Prostate gland (tissue), 2 donors: Measurements from ENCODE around the gene CRHBP. TPM values are rescaled to one million over a fixed set of nuclear protein-coding genes. Genes with fewer than 3 reads are reported as not detected.

Experiments used
- DNase-seq: peaks from one replicate; pipeline ENCODE4 v3.0.0-alpha.2; 2019; ENCODE audit warnings: low spot score
- H3K27ac ChIP-seq, 2 donors: fragments of 200-600 bp; sonication (generic); 2 replicates each; pipeline ENCODE4 v1.5.1; 2017 to 2019
- H3K27me3 ChIP-seq: fragments of 200-600 bp; sonication (generic); replicated peaks from 2 replicates; pipeline ENCODE4 v1.5.1; 2019; ENCODE audit not compliant: insufficient read depth
- H3K36me3 ChIP-seq, 2 donors: fragments of 200-600 bp; sonication (generic); 1 replicate in 1 of 2; 2 replicates in 1 of 2; pipeline versions ENCODE4 v1.5.1 to v1.8.1; 2017 to 2019
- H3K4me1 ChIP-seq: fragments of 200-600 bp; sonication (generic); replicated peaks from 2 replicates; pipeline ENCODE4 v1.5.1; 2019
- H3K4me3 ChIP-seq, 2 donors: fragments of 200-600 bp; sonication (generic); 2 replicates each; pipeline ENCODE4 v1.5.1; 2017 to 2019
- H3K9me3 ChIP-seq: fragments of 200-600 bp; sonication (generic); 2 replicates; pipeline ENCODE4 v1.5.1; 2017
- POLR2A ChIP-seq: fragments of 450-650 bp; IDR thresholded peaks from one replicate; pipeline ENCODE4 v1.6.1; 2016; ENCODE audit warnings: antibody characterized with exemption, mild to moderate bottlenecking
- POLR2AphosphoS5 ChIP-seq: sonication (generic); formaldehyde crosslinking; IDR thresholded peaks from one replicate; pipeline ENCODE4 v1.6.1; 2017; ENCODE audit warnings: antibody characterized with exemption
- WGBS: methylation state at CpG from one replicate; pipeline ENCODE4 v1.1.5; 2018; 5-methylcytosine and 5-hydroxymethylcytosine counted together
- intact Hi-C: fragments of 100-400 bp; cut with DNase I; formaldehyde crosslinking; loops from one replicate; pipeline ENCODE4 v1.14.2; 2022
- total RNA-seq, 2 donors: library from RNA; depleted of rRNA; stranded (reverse); fragments of >200 nt; gene quantifications; one replicate each; pipeline ENCODE4 v1.1.0, GENCODE V29; 2016
- TF ChIP-seq, protein P1 (sequence below), 4 experiments: fragments of 200-600 bp in 2 of 4; fragments of 450-650 bp in 2 of 4; sonication (generic) in 2 of 4; IDR thresholded peaks; 1 replicate in 3 of 4; 2 replicates in 1 of 4; pipeline ENCODE4 v1.5.1; 2016 to 2019; ENCODE audit warnings: antibody characterized with exemption in 4 of 4, mild to moderate bottlenecking in 2 of 4, moderate library complexity in 2 of 4

CRHBP gene
- total RNA-seq, 2 donors from 2014 or later, result 0.91 to 5.0 TPM

DNA sequence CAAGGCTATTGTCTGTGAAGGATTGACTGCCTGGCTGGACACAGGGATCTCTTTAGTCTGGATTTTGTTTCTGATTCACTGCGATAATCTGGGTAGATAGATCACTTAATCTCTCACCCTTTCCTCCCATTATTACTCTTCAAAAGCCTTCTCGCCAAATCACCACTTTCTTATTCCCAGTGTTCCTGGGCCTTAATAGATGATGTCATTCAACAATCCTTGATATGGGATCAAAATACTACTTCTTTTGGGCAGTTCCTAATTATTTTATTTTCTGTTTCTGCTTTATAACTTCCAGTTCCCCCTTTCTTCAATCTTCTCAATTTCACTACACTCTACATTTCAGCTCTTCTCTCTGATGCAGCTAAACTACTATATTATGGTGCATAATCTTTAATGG lies 6.8 kb upstream of the CRHBP start:
- H3K4me3 ChIP-seq, result no peak overlapping the region
- H3K27me3 ChIP-seq, result no peaks in the 10 kb centered on the region
- WGBS, result 86% methylated on average over 2 of the region's 2 CpGs
- H3K9me3 ChIP-seq, result no peaks in the 10 kb centered on the region
- DNase-seq, result no peak
- no peaks in the 10 kb centered on the region for H3K36me3 ChIP-seq
- H3K27ac ChIP-seq, result no peak overlapping the region
- H3K4me1 ChIP-seq, result no peaks in the 10 kb centered on the region
- no peak for TF ChIP-seq POLR2A
- TF ChIP-seq POLR2AphosphoS5, result no peak
- TF ChIP-seq, protein P1, sequence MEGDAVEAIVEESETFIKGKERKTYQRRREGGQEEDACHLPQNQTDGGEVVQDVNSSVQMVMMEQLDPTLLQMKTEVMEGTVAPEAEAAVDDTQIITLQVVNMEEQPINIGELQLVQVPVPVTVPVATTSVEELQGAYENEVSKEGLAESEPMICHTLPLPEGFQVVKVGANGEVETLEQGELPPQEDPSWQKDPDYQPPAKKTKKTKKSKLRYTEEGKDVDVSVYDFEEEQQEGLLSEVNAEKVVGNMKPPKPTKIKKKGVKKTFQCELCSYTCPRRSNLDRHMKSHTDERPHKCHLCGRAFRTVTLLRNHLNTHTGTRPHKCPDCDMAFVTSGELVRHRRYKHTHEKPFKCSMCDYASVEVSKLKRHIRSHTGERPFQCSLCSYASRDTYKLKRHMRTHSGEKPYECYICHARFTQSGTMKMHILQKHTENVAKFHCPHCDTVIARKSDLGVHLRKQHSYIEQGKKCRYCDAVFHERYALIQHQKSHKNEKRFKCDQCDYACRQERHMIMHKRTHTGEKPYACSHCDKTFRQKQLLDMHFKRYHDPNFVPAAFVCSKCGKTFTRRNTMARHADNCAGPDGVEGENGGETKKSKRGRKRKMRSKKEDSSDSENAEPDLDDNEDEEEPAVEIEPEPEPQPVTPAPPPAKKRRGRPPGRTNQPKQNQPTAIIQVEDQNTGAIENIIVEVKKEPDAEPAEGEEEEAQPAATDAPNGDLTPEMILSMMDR (IDR thresholded peaks at IDR 0.05), result no peak
- intact Hi-C loops, result no loop called here

DNA sequence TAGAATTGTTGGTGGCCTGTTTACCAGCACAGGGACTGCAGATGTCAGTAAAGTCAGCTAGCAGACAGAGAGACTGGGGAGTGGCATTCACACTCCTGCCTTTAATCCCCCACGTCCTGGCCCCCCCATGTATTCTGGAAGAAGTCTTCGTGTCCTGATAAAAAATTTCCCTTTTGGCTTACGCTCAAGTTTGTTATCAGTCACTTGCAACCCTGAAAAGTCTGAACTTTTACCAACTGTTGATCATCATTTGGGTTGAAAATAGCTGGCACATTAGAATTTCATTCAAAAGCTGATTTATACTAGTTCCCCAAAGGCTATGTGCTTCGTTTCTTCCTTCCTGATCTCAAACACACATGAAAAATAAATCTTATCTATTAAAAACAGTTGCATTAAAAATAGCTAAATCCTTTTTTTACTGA lies 5.8 kb upstream of the CRHBP start:
- no peak for DNase-seq
- intact Hi-C loops, result no loop called here
- H3K36me3 ChIP-seq, result no peaks in the 10 kb centered on the region
- H3K4me3 ChIP-seq, result no peak overlapping the region
- WGBS, result 45% methylated on average over 4 of the region's 4 CpGs
- H3K9me3 ChIP-seq, result no peaks in the 10 kb centered on the region
- no peaks in the 10 kb centered on the region for H3K27me3 ChIP-seq
- TF ChIP-seq POLR2A (no peak), POLR2AphosphoS5 (no peak)
- TF ChIP-seq, protein P1 (IDR thresholded peaks at IDR 0.05), result no peak
- no peak overlapping the region for H3K27ac ChIP-seq
- no peaks in the 10 kb centered on the region for H3K4me1 ChIP-seq

DNA sequence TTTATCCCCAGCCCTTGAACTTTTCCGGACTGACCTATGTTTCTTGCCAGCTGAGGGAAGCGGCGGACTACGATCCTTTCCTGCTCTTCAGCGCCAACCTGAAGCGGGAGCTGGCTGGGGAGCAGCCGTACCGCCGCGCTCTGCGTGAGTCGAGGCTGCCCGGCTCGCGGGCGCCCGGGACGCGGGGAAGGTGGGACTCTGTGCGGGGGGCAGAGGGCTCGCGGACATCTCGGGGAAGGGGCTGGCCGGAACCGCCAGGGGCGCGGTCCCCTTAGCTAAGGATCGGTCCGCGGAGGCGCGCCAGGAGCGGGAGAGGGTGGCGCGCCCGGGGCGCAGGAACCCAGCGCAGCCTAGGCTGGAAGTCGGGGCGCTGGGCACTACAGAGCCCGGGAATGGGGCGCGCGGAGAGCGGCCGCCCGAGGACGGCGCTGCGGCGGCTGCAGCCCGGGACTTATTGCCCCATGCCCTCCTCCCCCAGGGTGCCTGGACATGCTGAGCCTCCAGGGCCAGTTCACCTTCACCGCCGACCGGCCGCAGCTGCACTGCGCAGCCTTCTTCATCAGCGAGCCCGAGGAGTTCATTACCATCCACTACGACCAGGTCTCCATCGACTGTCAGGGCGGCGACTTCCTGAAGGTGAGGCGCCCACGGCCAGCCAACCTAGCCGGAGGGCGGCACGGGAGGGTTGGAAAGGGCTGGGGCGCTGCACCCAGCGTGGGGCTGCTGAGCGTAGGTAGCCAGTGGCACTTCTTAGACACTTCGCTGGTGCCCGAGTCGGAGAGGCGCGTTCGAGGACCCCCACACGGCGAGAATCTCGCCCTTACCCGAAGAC lies 922 bp downstream of the CRHBP start:
- under 1% methylated on average over 57 of the region's 81 CpGs for WGBS
- intact Hi-C loops, result no loop called here
- no peak for TF ChIP-seq POLR2A
- Histone ChIP-seq H3K9me3 (no peaks in the 10 kb centered on the region), H3K4me3 (peak overlapping the region in 1 of 2 donors; percentile 22), H3K4me1 (no peaks in the 10 kb centered on the region), H3K27me3 (peaks cover 23% of the 10 kb centered on the region), H3K27ac (no peak overlapping the region), H3K36me3 (no peaks in the 10 kb centered on the region)
- no peak for DNase-seq

DNA sequence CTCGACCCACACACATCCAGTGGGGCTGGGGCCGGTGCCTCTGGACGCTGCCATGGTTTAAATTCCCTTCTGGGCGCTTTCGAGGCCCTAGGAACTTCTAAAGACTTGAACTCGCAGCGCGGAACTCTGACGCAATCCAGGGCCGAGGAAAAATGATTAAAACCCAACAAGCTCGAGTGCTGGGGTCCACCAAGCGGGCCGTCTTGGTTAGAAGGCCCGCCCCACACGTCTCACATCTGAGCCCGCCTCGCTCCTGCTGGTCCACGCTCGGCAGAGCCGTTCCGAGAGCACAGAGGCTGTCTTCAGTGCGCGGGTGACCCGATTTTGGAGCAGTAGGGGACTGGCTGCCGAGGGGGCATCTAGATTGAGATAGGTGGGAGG lies 1.5 kb downstream of the CRHBP start:
- no peak overlapping the region for H3K27ac ChIP-seq
- H3K9me3 ChIP-seq, result no peaks in the 10 kb centered on the region
- no peak for DNase-seq
- 6% methylated on average over 25 of the region's 25 CpGs for WGBS
- no peaks in the 10 kb centered on the region for H3K4me1 ChIP-seq
- no peaks in the 10 kb centered on the region for H3K36me3 ChIP-seq
- intact Hi-C loops, result no loop called here
- peaks cover 23% of the 10 kb centered on the region for H3K27me3 ChIP-seq
- no peak for TF ChIP-seq POLR2AphosphoS5
- TF ChIP-seq POLR2A, result no peak
- TF ChIP-seq, protein P1 (IDR thresholded peaks at IDR 0.05), result no peak
- H3K4me3 ChIP-seq, result no peak overlapping the region

DNA sequence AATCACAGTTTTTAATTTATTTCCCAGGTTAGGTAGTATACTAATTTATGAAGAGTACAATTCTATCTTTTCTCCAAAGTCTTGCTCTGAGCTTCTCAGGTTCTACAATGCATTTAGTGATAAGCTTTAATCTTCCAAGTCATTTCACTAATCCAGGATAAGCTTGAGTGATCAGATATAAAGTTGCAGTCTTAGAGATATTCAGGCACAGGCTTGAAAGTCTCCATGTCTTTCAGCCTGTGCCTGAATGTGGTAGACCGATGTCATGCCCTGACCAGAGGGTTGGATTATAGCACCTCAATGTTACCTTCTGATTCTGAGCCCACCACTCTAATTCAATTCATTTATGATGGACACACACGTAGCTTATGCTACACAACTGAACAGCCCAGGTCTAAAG lies 3.2 kb downstream of the CRHBP start:
- Histone ChIP-seq H3K4me1 (no peaks in the 10 kb centered on the region), H3K4me3 (no peak overlapping the region), H3K36me3 (no peaks in the 10 kb centered on the region), H3K9me3 (no peaks in the 10 kb centered on the region), H3K27me3 (peaks cover 23% of the 10 kb centered on the region), H3K27ac (no peak overlapping the region)
- TF ChIP-seq, protein P1 (IDR thresholded peaks at IDR 0.05), result no peak
- TF ChIP-seq POLR2AphosphoS5 (no peak), POLR2A (no peak)
- WGBS, result 89% methylated on average over 2 of the region's 2 CpGs
- no peak for DNase-seq
- intact Hi-C loops, result no loop called here
